ENCODE data around the gene CIZ1.

The CIZ1 gene

GRCh38 chr9:128161215-128161902, 30.0 kb downstream of the CIZ1 start:
- no peak for FAIRE-seq

GRCh38 chr9:128160603-128160987, 30.8 kb downstream of the CIZ1 start:
- FAIRE-seq = no peak

- FAIRE-seq = no peak
Observed at GRCh38 chr9:128159784-128160602, 31.4 kb downstream of the CIZ1 start, which contains the start of gene BBLN. TSS of gene BBLN (plus strand) at chr9:128160265. CDS start at chr9:128160408, 143 bp downstream.

- FAIRE-seq = no peak
Observed at GRCh38 chr9:128159522-128159783, 31.9 kb downstream of the CIZ1 start.

- no peak for FAIRE-seq
Observed at GRCh38 chr9:128155736-128156500, 35.5 kb downstream of the CIZ1 start.

- no peak for FAIRE-seq
Observed at GRCh38 chr9:128153947-128154695, 37.3 kb downstream of the CIZ1 start.

GRCh38 chr9:128153060-128153946, 38.1 kb downstream of the CIZ1 start:
- FAIRE-seq = no peak

- no peak for FAIRE-seq
Observed at GRCh38 chr9:128152133-128153059, 39.0 kb downstream of the CIZ1 start.

GRCh38 chr9:128151309-128152132, 39.9 kb downstream of the CIZ1 start:
- FAIRE-seq = no peak

- no peak for FAIRE-seq
Observed at GRCh38 chr9:128150594-128151308, 40.6 kb downstream of the CIZ1 start.

GRCh38 chr9:128149951-128150593, 41.3 kb downstream of the CIZ1 start:
- FAIRE-seq = no peak

GRCh38 chr9:128149001-128149701, 42.2 kb downstream of the CIZ1 start, which contains the start of gene LCN2:
TSS of gene LCN2 (plus strand) at chr9:128149453. CDS start at chr9:128149526, 73 bp downstream.
- no peak for FAIRE-seq

GRCh38 chr9:128148509-128149000, 42.8 kb downstream of the CIZ1 start:
- FAIRE-seq = no peak

- FAIRE-seq = no peak
Observed at GRCh38 chr9:128146591-128147120, 44.7 kb downstream of the CIZ1 start.

- FAIRE-seq = no peak
Observed at GRCh38 chr9:128145951-128146351, 45.4 kb downstream of the CIZ1 start.

- no peak for FAIRE-seq
Observed at GRCh38 chr9:128145536-128145935, 45.8 kb downstream of the CIZ1 start.

Measured in endometrium (tissue), 2 donors.